ENCODE measurements around the gene CSGALNACT2. TPM values are rescaled to one million over a fixed set of nuclear protein-coding genes. Genes with fewer than 3 reads are reported as not detected.

The CSGALNACT2 gene
- total RNA-seq, 1 experiment from 2014 or later = 10.0 TPM

GRCh38 chr10:43131906-43132305 lies 6.3 kb upstream of the CSGALNACT2 start:
- CTCF ChIA-PET = no interaction called here

GRCh38 chr10:43132867-43133787 lies 5.1 kb upstream of the CSGALNACT2 start:
- DNase-seq = no peak
- H3K4me3 Mint-ChIP-seq (ENCODE audit: low read depth, unreplicated experiment) = no peak overlapping the region
- TF ChIP-seq CTCF (IDR thresholded peaks at IDR 0.05; ENCODE audit: unreplicated experiment) = no peak
- intact Hi-C loops (cut with micrococcal nuclease; ENCODE audit: unreplicated experiment) = loop anchor here (10.0 kb wide), 1 partner anchor 222 kb away; no protein-coding TSS in a partner anchor
- CTCF ChIA-PET = no interaction called here
- H3K36me3 Mint-ChIP-seq (ENCODE audit: insufficient read depth, unreplicated experiment) = peaks cover 21% of the 10 kb centered on the region
- no TSS peak for BruUV-seq (replicated peaks)
- no peaks in the 10 kb centered on the region for H3K4me1 Mint-ChIP-seq (ENCODE audit: low read depth, unreplicated experiment)
- peaks cover 61% of the 10 kb centered on the region for H3K27me3 Mint-ChIP-seq (ENCODE audit: unreplicated experiment)
- no peak overlapping the region for H3K27ac Mint-ChIP-seq (ENCODE audit: unreplicated experiment)
- no peaks in the 10 kb centered on the region for H3K9me3 Mint-ChIP-seq (ENCODE audit: low read depth, unreplicated experiment)

More at GRCh38 chr10:43131906-43132305, 6.3 kb upstream of the CSGALNACT2 start:
- DNase-seq = no peak
- Mint-ChIP-seq H3K9me3 (ENCODE audit: low read depth, unreplicated experiment) (no peaks in the 10 kb centered on the region), H3K36me3 (ENCODE audit: insufficient read depth, unreplicated experiment) (peaks cover 9% of the 10 kb centered on the region), H3K27me3 (ENCODE audit: unreplicated experiment) (peaks cover 73% of the 10 kb centered on the region), H3K4me1 (ENCODE audit: low read depth, unreplicated experiment) (no peaks in the 10 kb centered on the region), H3K27ac (ENCODE audit: unreplicated experiment) (no peak overlapping the region), H3K4me3 (ENCODE audit: low read depth, unreplicated experiment) (no peak overlapping the region)
- TF ChIP-seq CTCF (IDR thresholded peaks at IDR 0.05; ENCODE audit: unreplicated experiment) = no peak
- intact Hi-C loops (cut with micrococcal nuclease; ENCODE audit: unreplicated experiment) = loop anchor here (10.0 kb wide), 1 partner anchor 223 kb away; no protein-coding TSS in a partner anchor
- no TSS peak for BruUV-seq (replicated peaks)

- Mint-ChIP-seq H3K4me1 (ENCODE audit: low read depth, unreplicated experiment) (peaks cover 4% of the 10 kb centered on the region), H3K27ac (ENCODE audit: unreplicated experiment) (no peak overlapping the region), H3K9me3 (ENCODE audit: low read depth, unreplicated experiment) (no peaks in the 10 kb centered on the region), H3K36me3 (ENCODE audit: insufficient read depth, unreplicated experiment) (peaks cover 33% of the 10 kb centered on the region), H3K4me3 (ENCODE audit: low read depth, unreplicated experiment) (no peak overlapping the region), H3K27me3 (ENCODE audit: unreplicated experiment) (peaks cover 49% of the 10 kb centered on the region)
- TF ChIP-seq CTCF (IDR thresholded peaks at IDR 0.05; ENCODE audit: unreplicated experiment) = no peak
- DNase-seq = no peak
- no TSS peak for BruUV-seq (replicated peaks)
- intact Hi-C loops (cut with micrococcal nuclease; ENCODE audit: unreplicated experiment) = loop anchor here (10.0 kb wide), 1 partner anchor 220 kb away; no protein-coding TSS in a partner anchor
- CTCF ChIA-PET = no interaction called here
Observed at GRCh38 chr10:43134126-43134905, 3.9 kb upstream of the CSGALNACT2 start.

- Mint-ChIP-seq H3K27me3 (ENCODE audit: unreplicated experiment) (peaks cover 47% of the 10 kb centered on the region), H3K4me3 (ENCODE audit: low read depth, unreplicated experiment) (no peak overlapping the region), H3K27ac (ENCODE audit: unreplicated experiment) (no peak overlapping the region), H3K4me1 (ENCODE audit: low read depth, unreplicated experiment) (peaks cover 10% of the 10 kb centered on the region), H3K9me3 (ENCODE audit: low read depth, unreplicated experiment) (no peaks in the 10 kb centered on the region), H3K36me3 (ENCODE audit: insufficient read depth, unreplicated experiment) (peaks cover 38% of the 10 kb centered on the region)
- CTCF ChIA-PET = no interaction called here
- intact Hi-C loops (cut with micrococcal nuclease; ENCODE audit: unreplicated experiment) = loop anchor here (10.0 kb wide), 1 partner anchor 220 kb away; no protein-coding TSS in a partner anchor
- no peak for TF ChIP-seq CTCF (IDR thresholded peaks at IDR 0.05; ENCODE audit: unreplicated experiment)
- DNase-seq = no peak
- no TSS peak for BruUV-seq (replicated peaks)
Observed at GRCh38 chr10:43135064-43135463, 3.2 kb upstream of the CSGALNACT2 start.
